HepG2 (cell line): ENCODE measurements around the gene COQ4. TPM values are rescaled to one million over a fixed set of nuclear protein-coding genes. Genes with fewer than 3 reads are reported as not detected.

ENCODE experiments used
- ARNT2 ChIP-seq: sonication (generic); formaldehyde crosslinking; IDR thresholded peaks from 2 replicates; pipeline ENCODE4 v1.8.0; 2022; ENCODE audit warnings: mild to moderate bottlenecking, low read depth, missing genetic modification reagents, moderate library complexity
- ASH2L ChIP-seq: fragments of 300-600, 200-600 bp; sonication (generic); IDR thresholded peaks from 2 replicates; pipeline ENCODE4 v1.7.0; 2017; ENCODE audit warnings: low read depth, mild to moderate bottlenecking, moderate library complexity, mixed read lengths, low read length; ENCODE audit not compliant: insufficient read length
- CEBPG ChIP-seq: IDR thresholded peaks from 2 replicates; pipeline ENCODE4 v1.6.1; 2016
- DPF2 ChIP-seq: sonication (generic); formaldehyde crosslinking; IDR thresholded peaks from 2 replicates; pipeline ENCODE4 v1.4.0; 2020; ENCODE audit warnings: mild to moderate bottlenecking, low read depth, missing genetic modification reagents, borderline replicate concordance
- EHMT2 ChIP-seq: fragments of 200-600 bp; sonication (generic); IDR thresholded peaks from 2 replicates; pipeline ENCODE4 v1.7.0; 2017; ENCODE audit warnings: antibody characterized with exemption, low read depth, low read length, borderline replicate concordance
- GPBP1L1 ChIP-seq: sonication (generic); formaldehyde crosslinking; IDR thresholded peaks from 2 replicates; pipeline ENCODE4 v1.5.0; 2020; ENCODE audit warnings: mild to moderate bottlenecking, missing genetic modification reagents
- GZF1 ChIP-seq: sonication (generic); formaldehyde crosslinking; IDR thresholded peaks from 2 replicates; pipeline ENCODE4 v1.5.1; 2020; ENCODE audit warnings: mild to moderate bottlenecking, missing genetic modification reagents
- RBM39 ChIP-seq: fragments of 200-400 bp; formaldehyde crosslinking; IDR thresholded peaks from one replicate; pipeline ENCODE4 v1.6.1; 2018; ENCODE audit warnings: antibody characterized with exemption, mild to moderate bottlenecking, low read depth, low read length; ENCODE audit not compliant: poor library complexity, severe bottlenecking
- SNRNP70 ChIP-seq: fragments of 200-400 bp; formaldehyde crosslinking; IDR thresholded peaks from 2 replicates; pipeline ENCODE4 v1.6.1; 2017; ENCODE audit warnings: mild to moderate bottlenecking, low read depth, low read length, moderate library complexity
- UBTF ChIP-seq: sonication (generic); formaldehyde crosslinking; IDR thresholded peaks from 2 replicates; pipeline ENCODE4 v1.4.0; 2020; ENCODE audit warnings: mild to moderate bottlenecking, missing genetic modification reagents
- ZNF235 ChIP-seq: sonication (generic); formaldehyde crosslinking; IDR thresholded peaks from 2 replicates; pipeline ENCODE4 v1.8.1; 2023; ENCODE audit warnings: mild to moderate bottlenecking, missing genetic modification reagents, borderline replicate concordance
- ZNF274 ChIP-seq: sonication (generic); formaldehyde crosslinking; IDR thresholded peaks from 2 replicates; pipeline ENCODE4 v1.5.1; 2020; ENCODE audit warnings: mild to moderate bottlenecking, missing genetic modification reagents
- ZNF510 ChIP-seq: sonication (generic); formaldehyde crosslinking; IDR thresholded peaks from 2 replicates; pipeline ENCODE4 v1.4.0; 2020; ENCODE audit warnings: low read depth, mild to moderate bottlenecking, missing genetic modification reagents
- ZNF546 ChIP-seq: sonication (generic); formaldehyde crosslinking; conservative IDR thresholded peaks from 2 replicates; pipeline ENCODE4 v1.8.1; 2023; ENCODE audit warnings: mild to moderate bottlenecking, missing genetic modification reagents
- polyA plus RNA-seq, 8 experiments: library from polyadenylated mRNA; depleted of rRNA in 3 of 8; stranded (reverse) in 7 of 8; unstranded in 1 of 8; fragments of >200 nt; fragmentation: Illumina TruSeq in 4 of 8; extraction: Trizol in 4 of 8; gene quantifications; 2 replicates each; pipeline versions ENCODE4 v1.2.1 to v1.2.3, GENCODE V29; 2011 to 2016; ENCODE audit warnings: low read depth in 4 of 8, missing spikeins in 1 of 8, mixed read lengths in 1 of 8; ENCODE audit not compliant: insufficient read depth in 1 of 8
- total RNA-seq, 5 experiments: library from RNA; depleted of rRNA; stranded (reverse); fragments of >200 nt; fragmentation: Illumina TruSeq; extraction: Trizol; gene quantifications; 2 replicates each; pipeline ENCODE4 v1.2.3, GENCODE V29; 2016; ENCODE audit warnings: low read depth in 1 of 5
- TF ChIP-seq, protein P1 (sequence below): IDR thresholded peaks from 2 replicates; pipeline ENCODE4 v1.6.1; 2016; ENCODE audit warnings: mild to moderate bottlenecking, missing biosample characterization, missing genetic modification reagents
- TF ChIP-seq, protein P2 (sequence below): sonication (generic); formaldehyde crosslinking; IDR thresholded peaks from 2 replicates; pipeline ENCODE4 v1.4.0; 2020; ENCODE audit warnings: mild to moderate bottlenecking, missing genetic modification reagents

The COQ4 gene
- total and polyA plus RNA-seq, 2 of the 13 experiments (the other 11 are each of a cell fraction or from before 2014, with no cell fraction given), result 26.1 to 36.0 TPM

- TF ChIP-seq DPF2 (CRISPR knock-in tag), result 0 out of 2 replicates have a peak, but pooled peaks have one; percentile 36
- TF ChIP-seq SNRNP70, result no peak
- TF ChIP-seq, protein P1, sequence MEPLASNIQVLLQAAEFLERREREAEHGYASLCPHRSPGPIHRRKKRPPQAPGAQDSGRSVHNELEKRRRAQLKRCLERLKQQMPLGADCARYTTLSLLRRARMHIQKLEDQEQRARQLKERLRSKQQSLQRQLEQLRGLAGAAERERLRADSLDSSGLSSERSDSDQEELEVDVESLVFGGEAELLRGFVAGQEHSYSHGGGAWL (CRISPR knock-in tag), result no peak
- TF ChIP-seq GZF1 (CRISPR knock-in tag), result no peak
- peak; percentile 83 for TF ChIP-seq CEBPG
- TF ChIP-seq GPBP1L1, result no peak
- no peak for TF ChIP-seq ZNF235 (CRISPR knock-in tag)
- no peak for TF ChIP-seq RBM39
- peak; percentile 45 for TF ChIP-seq ASH2L
- no peak for TF ChIP-seq ZNF510
- no peak for TF ChIP-seq UBTF
- no peak for TF ChIP-seq ARNT2 (CRISPR knock-in tag)
- no peak for TF ChIP-seq EHMT2
- no peak; the same call in 1 of the 2 replicates for TF ChIP-seq ZNF274 (CRISPR knock-in tag)
- TF ChIP-seq ZNF546 (CRISPR knock-in tag), result 0 out of 2 replicates have a peak, but pooled peaks have one; percentile 33
- TF ChIP-seq, protein P2, sequence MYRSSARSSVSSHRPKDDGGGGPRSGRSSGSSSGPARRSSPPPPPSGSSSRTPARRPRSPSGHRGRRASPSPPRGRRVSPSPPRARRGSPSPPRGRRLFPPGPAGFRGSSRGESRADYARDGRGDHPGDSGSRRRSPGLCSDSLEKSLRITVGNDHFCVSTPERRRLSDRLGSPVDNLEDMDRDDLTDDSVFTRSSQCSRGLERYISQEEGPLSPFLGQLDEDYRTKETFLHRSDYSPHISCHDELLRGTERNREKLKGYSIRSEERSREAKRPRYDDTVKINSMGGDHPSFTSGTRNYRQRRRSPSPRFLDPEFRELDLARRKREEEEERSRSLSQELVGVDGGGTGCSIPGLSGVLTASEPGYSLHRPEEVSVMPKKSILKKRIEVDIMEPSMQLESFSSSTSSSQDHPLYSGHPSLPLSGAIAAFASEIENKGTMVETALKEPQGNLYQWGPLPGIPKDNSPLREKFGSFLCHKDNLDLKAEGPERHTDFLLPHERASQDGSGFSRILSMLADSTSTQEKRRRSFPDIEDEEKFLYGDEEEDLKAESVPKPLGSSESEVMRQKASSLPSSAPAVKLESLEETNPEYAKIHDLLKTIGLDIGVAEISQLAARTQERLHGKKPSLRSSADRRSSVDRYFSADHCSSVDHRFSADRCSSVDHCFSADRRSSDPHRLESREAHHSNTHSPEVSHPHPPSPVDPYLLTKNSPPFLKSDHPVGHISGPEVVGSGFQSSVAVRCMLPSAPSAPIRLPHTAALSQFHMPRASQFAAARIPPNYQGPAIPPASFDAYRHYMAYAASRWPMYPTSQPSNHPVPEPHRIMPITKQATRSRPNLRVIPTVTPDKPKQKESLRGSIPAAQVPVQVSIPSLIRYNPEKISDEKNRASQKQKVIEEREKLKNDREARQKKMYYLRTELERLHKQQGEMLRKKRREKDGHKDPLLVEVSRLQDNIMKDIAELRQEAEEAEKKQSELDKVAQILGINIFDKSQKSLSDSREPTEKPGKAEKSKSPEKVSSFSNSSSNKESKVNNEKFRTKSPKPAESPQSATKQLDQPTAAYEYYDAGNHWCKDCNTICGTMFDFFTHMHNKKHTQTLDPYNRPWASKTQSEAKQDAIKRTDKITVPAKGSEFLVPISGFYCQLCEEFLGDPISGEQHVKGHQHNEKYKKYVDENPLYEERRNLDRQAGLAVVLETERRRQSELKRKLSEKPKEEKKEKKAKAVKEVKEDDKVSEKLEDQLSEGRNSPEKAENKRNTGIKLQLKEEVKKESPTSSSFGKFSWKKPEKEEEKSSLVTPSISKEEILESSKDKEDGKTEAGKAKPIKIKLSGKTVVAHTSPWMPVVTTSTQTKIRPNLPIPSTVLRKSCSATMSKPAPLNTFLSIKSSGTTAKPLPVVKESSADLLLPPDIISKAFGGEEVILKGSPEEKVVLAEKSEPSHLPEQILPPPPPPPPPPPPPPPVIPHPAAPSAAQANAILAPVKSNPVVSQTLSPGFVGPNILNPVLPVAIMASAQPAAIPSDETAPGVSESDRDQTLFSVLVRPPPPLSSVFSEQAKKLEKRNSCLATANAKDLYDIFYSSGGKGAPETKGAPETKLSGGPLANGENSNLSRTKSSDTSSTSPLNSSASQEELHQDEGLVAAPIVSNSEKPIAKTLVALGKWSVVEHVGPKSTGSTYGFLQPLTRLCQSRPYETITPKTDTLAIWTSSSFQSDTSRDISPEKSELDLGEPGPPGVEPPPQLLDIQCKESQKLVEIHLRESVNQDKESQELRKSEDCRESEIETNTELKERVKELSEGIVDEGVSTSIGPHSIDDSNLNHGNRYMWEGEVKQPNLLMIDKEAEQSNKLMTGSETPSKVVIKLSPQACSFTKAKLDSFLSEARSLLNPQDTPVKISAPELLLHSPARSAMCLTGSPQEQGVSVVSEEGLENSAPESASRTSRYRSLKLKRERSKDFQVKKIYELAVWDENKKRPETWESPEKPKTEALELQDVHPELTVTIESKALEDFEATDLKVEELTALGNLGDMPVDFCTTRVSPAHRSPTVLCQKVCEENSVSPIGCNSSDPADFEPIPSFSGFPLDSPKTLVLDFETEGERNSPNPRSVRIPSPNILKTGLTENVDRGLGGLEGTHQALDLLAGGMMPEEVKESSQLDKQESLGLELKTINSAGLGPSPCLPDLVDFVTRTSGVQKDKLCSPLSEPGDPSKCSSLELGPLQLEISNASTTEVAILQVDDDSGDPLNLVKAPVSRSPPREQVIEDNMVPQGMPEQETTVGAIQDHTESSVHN (CRISPR knock-in tag), result no peak
Measured at GRCh38 chr9:128296340-128297220, 26.1 kb upstream of the COQ4 start (continued).
